HG03520 (cell line): ENCODE results near the gene TFEB.
"Not testable (repeated sequence)": the region's sequence is repeated elsewhere in the genome, so short reads cannot be mapped to it uniquely, and the experiment has no call there.

Experiments
- ATAC-seq: cut with Tn5 transposase; IDR thresholded peaks from one replicate; pipeline ENCODE4 v1.9.1; 2021; ENCODE audit warnings: mild to moderate bottlenecking, moderate library complexity; ENCODE audit not compliant: unreplicated experiment

The TFEB gene

GRCh38 chr6:41766043-41766664 lies 30.7 kb upstream of the TFEB start:
- ATAC-seq = not testable (repeated sequence)

- no peak for ATAC-seq
Observed at GRCh38 chr6:41763470-41763869, 28.1 kb upstream of the TFEB start.

DNA sequence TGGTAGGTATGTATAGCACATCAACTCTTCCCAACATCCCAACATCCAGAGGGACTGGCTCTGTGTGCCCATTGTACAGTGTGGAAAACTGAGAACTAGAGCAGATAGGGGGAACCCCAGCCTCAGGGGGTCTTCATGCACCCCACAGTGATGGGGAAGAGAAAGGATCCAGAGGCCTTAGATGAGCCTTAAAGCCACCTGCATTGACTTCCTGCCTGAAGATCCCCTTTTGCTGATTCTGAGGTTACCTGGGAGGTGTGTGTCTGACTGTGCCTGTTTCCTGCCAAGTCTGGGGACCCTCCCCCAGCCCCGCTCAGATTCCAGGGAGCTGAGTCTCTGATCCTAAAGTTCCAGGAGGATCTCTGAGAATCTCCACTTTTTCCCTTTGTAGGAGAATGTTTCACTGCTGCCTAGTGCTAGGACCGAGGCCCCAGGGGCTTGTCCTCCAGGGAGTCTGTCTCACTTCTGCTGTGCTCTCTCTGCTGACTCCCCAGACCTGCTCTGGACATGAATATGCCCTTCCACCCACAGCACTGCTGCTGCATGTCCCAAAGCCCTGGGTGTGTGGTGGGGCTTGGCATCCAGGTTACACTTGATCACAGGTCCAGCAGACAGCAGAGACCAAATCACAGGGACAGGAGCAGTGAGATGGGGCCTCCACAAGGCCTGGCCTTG lies 24.6 kb upstream of the TFEB start:
- ATAC-seq = no peak

DNA sequence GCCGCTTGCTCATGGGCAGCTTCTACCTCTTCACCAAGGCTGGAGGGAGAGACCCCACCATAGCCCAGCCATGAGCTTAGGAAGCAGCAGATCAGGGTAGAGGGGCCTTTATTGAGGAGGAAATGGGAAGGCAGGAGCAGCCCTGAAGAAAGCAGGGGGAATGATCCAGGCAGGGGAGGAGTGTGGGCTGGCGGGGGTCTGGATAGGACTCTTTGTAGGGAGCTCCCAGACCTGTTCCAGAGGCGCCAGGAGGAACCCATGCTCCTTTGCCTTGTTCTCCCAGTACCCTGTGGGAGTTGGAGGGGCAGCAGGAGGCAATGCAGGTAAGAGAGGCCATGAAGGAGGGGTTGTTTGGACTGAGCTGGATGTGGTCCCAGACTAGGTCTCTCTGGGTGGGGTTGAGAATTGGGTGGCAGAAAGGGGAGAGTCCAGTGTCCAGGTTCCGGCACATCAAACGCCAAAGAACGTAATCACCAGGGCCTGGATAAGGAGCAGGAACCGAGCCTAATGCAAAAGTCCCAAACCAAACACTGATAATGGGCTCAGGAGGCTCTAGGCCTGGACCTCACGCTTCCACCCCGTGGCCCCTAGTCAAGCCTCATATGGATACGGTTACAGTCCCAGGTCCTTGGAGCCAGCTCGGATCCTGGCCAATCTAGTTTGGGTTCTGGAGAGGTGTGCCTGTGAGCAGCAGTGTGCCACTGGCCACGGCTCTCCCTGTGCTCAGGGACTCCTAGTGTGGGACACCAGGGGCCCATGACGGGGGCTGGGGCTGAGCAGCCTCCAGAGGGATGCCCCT lies 23.9 kb upstream of the TFEB start:
- ATAC-seq = no peak

GRCh38 chr6:41758641-41759035 lies 23.2 kb upstream of the TFEB start:
- no peak for ATAC-seq

DNA sequence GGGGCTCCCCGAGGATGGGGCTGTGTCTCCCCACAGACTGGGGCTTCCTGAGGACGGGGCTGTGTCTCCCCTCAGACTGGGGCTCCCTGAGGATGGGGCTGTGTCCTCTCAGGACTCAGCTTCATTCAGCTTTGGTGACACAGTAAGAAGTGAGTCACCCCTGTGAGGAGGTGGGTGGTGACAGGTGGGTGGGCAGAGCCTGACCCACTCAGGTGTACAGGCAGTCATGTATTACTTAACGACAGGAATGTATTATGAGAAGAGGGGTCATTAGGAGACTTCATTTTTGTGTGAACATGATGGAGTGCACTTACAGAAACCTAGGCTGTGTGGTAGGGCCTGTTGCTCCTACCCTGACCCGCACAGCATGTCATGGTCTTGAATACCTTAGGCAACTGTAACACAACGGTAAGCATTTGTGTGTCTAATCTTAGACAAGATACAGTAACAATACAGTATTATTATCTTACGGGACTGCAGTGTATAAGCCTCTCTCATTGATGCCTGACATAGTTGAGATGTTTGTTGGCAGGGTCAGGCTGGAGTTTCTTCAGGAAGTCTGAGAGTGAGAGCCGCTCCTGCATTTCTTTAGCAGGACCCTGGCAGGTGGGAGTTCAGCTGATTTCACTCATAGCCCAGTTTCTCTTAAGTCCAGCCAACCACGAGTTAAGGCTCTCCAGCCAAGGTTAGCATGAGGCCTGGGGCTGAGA lies 22.7 kb upstream of the TFEB start:
- no peak for ATAC-seq

DNA sequence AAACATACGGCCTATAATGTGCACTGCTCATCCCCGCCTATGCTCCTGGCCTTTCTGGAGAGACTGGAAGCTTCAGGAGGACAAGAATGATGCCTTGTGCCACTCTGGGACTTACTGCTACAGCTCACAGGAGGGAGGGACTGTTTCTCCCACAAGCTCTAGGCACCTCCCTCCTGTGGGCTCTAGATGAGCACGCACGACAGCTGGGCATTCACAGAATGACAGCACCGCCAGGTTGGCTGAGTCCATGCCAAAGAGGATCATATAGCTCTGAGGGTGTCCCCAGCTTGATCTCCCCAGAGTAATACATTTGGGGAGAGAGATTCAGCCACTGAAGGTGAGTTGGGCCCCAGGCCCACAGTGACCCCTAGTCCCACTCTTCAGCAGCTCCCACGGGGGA lies 21.9 kb upstream of the TFEB start:
- no peak for ATAC-seq

GRCh38 chr6:41756354-41756753 lies 20.9 kb upstream of the TFEB start:
- ATAC-seq = no peak

DNA sequence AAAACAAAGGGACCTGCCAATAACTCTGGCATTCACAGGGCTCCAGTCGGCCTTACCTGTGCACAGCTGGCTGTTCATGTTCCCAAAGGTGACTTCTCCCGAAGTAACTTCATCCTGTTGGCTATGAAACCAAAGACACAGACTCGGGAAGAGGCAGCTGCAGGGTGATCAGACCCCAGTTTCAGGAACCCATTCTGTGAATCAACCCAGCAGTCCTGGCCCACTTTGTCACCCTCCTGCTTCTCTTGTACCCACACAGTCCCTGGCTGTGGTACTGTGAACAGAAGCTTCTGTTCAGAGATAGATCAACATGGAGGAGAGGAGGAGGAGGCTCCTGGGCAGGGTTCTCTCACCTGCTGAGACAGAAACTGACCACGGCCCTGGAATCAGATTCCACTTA lies 20.5 kb upstream of the TFEB start:
- ATAC-seq = no peak

DNA sequence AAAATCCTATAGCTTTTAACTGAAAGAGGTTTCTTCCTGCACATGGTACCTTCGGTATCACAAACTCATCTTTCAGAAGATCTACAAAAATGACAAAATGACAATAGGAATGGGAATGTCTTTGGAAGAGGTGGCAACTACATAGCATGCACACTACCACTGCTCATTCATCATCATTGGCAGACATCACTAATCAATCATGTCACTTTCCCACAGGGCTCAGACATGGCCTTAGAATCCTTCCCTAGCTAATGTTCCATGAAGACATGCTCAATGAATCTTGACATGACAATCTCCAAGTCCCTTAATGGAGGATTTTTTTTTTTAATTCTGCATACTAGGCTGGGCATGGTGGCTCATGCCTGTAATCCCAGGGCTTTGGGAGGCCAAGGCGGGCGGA lies 15.0 kb upstream of the TFEB start:
- no peak for ATAC-seq

DNA sequence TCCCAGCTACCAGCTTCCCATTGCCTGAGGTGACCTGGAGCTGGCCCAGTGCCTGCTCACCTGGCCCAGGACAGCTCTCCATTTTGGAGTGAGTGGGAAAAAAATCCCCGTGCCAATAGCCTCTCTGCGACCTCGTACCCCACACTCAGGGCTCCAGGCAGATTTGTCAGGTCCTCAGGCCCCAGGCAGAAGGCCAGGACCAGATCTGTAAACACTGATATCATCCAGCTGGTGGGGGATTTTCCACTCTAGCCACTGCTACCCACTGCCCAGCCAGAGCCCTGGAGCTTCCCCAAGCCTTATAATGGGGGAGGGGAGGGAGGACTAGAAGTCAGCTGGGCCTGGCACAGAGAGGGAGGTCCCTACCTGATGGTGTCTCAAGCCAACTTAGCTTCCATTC lies 13.1 kb upstream of the TFEB start:
- no peak for ATAC-seq

DNA sequence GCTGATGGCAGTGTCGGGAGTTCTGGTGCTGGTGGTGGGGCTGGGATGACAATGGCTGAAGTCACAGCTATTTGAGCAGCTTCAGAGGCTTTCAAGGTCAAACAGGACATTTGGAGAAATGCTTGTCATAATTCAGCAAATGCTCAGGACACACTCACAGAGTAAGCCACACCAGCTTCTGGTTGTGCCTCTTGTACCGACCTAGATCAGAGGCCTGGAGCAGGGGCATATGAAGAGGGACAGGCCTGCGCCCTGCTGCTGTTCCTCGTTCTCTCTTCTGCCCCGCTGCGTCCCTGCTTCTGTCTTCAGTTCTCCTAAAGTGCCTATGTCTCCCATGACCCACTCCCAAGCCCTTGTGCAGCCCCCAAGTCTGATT lies 12.7 kb upstream of the TFEB start:
- no peak for ATAC-seq

- ATAC-seq = no peak
Observed at GRCh38 chr6:41747256-41748101, 12.1 kb upstream of the TFEB start, which contains the start of gene PGC. TSS of gene PGC (minus strand) at chr6:41747397. CDS start at chr6:41747334, 63 bp downstream.

GRCh38 chr6:41746107-41746506 lies 10.7 kb upstream of the TFEB start:
- ATAC-seq = no peak

- no peak for ATAC-seq
Observed at GRCh38 chr6:41744236-41744787, 8.9 kb upstream of the TFEB start.

DNA sequence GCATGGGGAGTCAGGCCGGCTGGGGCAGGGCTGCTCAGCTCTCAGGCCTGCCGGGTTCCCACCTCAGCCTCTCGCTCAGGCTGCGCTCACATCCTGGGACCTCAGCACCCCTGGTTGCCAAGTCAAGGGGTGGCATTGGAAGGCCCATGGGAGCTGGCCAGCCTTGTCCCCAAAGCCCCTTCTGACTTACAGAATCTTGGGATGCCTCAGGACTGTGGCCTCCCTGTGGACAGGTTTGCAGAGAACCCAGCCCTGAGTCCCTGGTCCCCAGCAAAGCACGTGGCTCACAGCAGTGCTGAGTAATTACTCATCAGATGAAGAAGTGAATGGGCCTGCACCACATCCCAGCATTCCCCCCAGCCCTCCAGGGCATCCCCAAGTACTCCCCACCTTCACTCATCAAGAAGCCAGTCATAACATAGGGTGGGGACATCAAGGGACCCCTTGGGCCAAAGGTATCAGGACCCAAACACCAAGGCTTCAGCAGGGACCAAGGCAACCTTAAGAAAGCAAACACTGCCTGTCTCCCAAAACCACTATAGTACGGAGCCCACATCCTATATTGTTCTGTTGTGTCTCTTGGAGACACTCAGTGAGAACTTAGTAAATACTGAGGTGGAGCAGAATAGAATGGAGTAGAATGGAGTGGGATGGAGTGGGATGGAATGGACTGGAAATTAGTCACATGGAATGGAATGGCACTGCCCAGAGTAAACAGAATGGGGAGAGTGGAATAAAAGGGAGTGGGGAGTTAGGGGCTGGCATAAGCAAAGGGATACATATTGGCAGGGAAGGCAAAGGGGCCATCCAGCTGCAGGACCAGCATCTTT lies 8.2 kb upstream of the TFEB start:
- no peak for ATAC-seq

GRCh38 chr6:41741625-41742490 lies 6.5 kb upstream of the TFEB start:
- no peak for ATAC-seq

DNA sequence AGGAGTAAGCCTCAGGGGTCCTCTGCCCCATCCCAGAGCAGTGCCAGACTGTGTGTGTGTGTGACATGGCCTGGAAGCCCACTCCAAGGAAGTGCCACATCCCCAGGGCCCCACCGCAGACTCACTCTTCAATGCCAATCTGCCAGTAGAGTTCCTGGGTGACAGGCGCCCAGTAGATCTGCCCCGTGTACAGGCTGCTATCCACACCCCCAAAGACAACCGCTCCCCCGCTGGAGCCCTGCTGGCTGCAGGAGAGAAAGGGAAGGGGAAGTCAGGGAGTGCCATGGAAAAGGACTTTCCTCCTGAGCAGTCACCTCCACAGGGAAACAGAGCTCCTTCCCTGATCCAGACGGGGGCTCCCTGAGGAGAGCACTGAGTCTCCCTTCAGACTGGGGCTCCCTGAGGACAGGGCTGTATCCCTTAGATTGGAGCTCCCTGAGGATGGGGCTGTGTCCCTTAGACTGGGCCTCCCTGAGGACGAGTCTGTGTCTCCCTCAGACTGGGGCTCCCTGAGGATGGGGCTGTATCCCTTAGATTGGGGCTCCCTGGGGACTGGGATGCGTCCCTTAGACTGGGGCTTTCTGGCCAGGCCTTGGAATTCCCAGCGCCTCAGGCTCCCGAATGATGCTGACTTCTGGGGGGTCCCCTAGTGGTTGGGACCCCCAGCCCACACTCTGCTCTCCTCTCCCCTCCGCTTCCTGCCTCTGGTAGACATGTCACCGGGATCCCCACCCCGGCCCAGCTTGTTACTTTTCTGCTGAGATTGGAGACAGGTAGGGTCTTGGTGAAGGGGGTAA lies 5.2 kb upstream of the TFEB start:
- no peak for ATAC-seq
